K562 (cell line): ENCODE measurements around the gene C5orf47. TPM values are rescaled to one million over a fixed set of nuclear protein-coding genes. Genes with fewer than 3 reads are reported as not detected.
A peak's percentile ranks its signal among the peaks of the same experiment; 100 is the strongest.

Source experiments
- CBFA2T2 ChIP-seq: fragments of 450-650 bp; conservative IDR thresholded peaks from 2 replicates; pipeline ENCODE4 v1.6.1; 2017; ENCODE audit warnings: mild to moderate bottlenecking
- FOXK1 ChIP-seq: sonication (generic); formaldehyde crosslinking; IDR thresholded peaks from 2 replicates; pipeline ENCODE4 v1.8.0; 2022; ENCODE audit warnings: missing genetic modification reagents, mild to moderate bottlenecking, borderline replicate concordance
- HNRNPK ChIP-seq: fragments of 200-400 bp; formaldehyde crosslinking; IDR thresholded peaks from one replicate; pipeline ENCODE4 v1.6.1; 2018; ENCODE audit warnings: mild to moderate bottlenecking, low read depth, low read length; ENCODE audit not compliant: poor library complexity, severe bottlenecking
- NCOA1 ChIP-seq: fragments of 450-650 bp; IDR thresholded peaks from 2 replicates; pipeline ENCODE4 v1.6.1; 2016; ENCODE audit warnings: low read depth
- ZSCAN29 ChIP-seq: fragments of 450-650 bp; IDR thresholded peaks from 2 replicates; pipeline ENCODE4 v1.6.1; 2017
- polyA plus RNA-seq, 8 experiments: library from polyadenylated mRNA; depleted of rRNA in 4 of 8; stranded (reverse) in 5 of 8; unstranded in 3 of 8; fragments of >200 nt; fragmentation: Nextera tagmentation in 2 of 8; fragmentation: Illumina TruSeq in 1 of 8; extraction: Ambion mirVana in 2 of 8; extraction: Trizol in 1 of 8; gene quantifications; 2 replicates each; pipeline versions ENCODE4 v1.2.1 to v1.2.3, GENCODE V29; 2011 to 2014; ENCODE audit warnings: inconsistent platforms in 1 of 8, missing spikeins in 1 of 8
- total RNA-seq, 7 experiments: library from RNA; depleted of rRNA in 6 of 7; stranded (reverse); fragments of >200 nt in 6 of 7; fragmentation: Illumina TruSeq in 2 of 7; extraction: Trizol in 2 of 7; gene quantifications; 2 replicates each; pipeline versions ENCODE4 v1.2.1 to v1.2.3, GENCODE V29; 2011 to 2021; ENCODE audit warnings: low replicate concordance in 1 of 7
- TF ChIP-seq, protein P1 (sequence below): fragments of 200-600 bp; sonication (generic); IDR thresholded peaks from one replicate; pipeline ENCODE4 v1.6.1; 2012; ENCODE audit warnings: mild to moderate bottlenecking, low read depth, low read length, inconsistent platforms
- TF ChIP-seq, protein P2 (sequence below), 2 experiments: IDR thresholded peaks; 2 replicates each; pipeline ENCODE4 v1.6.1; 2011; ENCODE audit warnings: borderline replicate concordance in 1 of 2, control low read depth in 1 of 2, low read depth in 1 of 2, low read length in 1 of 2, mild to moderate bottlenecking in 1 of 2, mixed read lengths in 1 of 2, moderate library complexity in 1 of 2; ENCODE audit not compliant: insufficient read depth in 1 of 2, insufficient read length in 1 of 2, poor library complexity in 1 of 2, severe bottlenecking in 1 of 2; ENCODE audit errors: extremely low read depth in 1 of 2

Gene C5orf47
- total and polyA plus RNA-seq, 9 of the 15 experiments (the other 6 are each of a cell fraction or from before 2014, with no cell fraction given): 0.08 TPM; not detected in 8

GRCh38 chr5:173972925-173973615 is 15.9 kb upstream of the C5orf47 start (continued):
- TF ChIP-seq, protein P1, sequence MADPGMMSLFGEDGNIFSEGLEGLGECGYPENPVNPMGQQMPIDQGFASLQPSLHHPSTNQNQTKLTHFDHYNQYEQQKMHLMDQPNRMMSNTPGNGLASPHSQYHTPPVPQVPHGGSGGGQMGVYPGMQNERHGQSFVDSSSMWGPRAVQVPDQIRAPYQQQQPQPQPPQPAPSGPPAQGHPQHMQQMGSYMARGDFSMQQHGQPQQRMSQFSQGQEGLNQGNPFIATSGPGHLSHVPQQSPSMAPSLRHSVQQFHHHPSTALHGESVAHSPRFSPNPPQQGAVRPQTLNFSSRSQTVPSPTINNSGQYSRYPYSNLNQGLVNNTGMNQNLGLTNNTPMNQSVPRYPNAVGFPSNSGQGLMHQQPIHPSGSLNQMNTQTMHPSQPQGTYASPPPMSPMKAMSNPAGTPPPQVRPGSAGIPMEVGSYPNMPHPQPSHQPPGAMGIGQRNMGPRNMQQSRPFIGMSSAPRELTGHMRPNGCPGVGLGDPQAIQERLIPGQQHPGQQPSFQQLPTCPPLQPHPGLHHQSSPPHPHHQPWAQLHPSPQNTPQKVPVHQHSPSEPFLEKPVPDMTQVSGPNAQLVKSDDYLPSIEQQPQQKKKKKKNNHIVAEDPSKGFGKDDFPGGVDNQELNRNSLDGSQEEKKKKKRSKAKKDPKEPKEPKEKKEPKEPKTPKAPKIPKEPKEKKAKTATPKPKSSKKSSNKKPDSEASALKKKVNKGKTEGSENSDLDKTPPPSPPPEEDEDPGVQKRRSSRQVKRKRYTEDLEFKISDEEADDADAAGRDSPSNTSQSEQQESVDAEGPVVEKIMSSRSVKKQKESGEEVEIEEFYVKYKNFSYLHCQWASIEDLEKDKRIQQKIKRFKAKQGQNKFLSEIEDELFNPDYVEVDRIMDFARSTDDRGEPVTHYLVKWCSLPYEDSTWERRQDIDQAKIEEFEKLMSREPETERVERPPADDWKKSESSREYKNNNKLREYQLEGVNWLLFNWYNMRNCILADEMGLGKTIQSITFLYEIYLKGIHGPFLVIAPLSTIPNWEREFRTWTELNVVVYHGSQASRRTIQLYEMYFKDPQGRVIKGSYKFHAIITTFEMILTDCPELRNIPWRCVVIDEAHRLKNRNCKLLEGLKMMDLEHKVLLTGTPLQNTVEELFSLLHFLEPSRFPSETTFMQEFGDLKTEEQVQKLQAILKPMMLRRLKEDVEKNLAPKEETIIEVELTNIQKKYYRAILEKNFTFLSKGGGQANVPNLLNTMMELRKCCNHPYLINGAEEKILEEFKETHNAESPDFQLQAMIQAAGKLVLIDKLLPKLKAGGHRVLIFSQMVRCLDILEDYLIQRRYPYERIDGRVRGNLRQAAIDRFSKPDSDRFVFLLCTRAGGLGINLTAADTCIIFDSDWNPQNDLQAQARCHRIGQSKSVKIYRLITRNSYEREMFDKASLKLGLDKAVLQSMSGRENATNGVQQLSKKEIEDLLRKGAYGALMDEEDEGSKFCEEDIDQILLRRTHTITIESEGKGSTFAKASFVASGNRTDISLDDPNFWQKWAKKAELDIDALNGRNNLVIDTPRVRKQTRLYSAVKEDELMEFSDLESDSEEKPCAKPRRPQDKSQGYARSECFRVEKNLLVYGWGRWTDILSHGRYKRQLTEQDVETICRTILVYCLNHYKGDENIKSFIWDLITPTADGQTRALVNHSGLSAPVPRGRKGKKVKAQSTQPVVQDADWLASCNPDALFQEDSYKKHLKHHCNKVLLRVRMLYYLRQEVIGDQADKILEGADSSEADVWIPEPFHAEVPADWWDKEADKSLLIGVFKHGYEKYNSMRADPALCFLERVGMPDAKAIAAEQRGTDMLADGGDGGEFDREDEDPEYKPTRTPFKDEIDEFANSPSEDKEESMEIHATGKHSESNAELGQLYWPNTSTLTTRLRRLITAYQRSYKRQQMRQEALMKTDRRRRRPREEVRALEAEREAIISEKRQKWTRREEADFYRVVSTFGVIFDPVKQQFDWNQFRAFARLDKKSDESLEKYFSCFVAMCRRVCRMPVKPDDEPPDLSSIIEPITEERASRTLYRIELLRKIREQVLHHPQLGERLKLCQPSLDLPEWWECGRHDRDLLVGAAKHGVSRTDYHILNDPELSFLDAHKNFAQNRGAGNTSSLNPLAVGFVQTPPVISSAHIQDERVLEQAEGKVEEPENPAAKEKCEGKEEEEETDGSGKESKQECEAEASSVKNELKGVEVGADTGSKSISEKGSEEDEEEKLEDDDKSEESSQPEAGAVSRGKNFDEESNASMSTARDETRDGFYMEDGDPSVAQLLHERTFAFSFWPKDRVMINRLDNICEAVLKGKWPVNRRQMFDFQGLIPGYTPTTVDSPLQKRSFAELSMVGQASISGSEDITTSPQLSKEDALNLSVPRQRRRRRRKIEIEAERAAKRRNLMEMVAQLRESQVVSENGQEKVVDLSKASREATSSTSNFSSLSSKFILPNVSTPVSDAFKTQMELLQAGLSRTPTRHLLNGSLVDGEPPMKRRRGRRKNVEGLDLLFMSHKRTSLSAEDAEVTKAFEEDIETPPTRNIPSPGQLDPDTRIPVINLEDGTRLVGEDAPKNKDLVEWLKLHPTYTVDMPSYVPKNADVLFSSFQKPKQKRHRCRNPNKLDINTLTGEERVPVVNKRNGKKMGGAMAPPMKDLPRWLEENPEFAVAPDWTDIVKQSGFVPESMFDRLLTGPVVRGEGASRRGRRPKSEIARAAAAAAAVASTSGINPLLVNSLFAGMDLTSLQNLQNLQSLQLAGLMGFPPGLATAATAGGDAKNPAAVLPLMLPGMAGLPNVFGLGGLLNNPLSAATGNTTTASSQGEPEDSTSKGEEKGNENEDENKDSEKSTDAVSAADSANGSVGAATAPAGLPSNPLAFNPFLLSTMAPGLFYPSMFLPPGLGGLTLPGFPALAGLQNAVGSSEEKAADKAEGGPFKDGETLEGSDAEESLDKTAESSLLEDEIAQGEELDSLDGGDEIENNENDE: no peak
- no peak for TF ChIP-seq FOXK1 (CRISPR knock-in tag)
- no peak for TF ChIP-seq CBFA2T2
- TF ChIP-seq, protein P2, sequence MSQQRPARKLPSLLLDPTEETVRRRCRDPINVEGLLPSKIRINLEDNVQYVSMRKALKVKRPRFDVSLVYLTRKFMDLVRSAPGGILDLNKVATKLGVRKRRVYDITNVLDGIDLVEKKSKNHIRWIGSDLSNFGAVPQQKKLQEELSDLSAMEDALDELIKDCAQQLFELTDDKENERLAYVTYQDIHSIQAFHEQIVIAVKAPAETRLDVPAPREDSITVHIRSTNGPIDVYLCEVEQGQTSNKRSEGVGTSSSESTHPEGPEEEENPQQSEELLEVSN (IDR thresholded peaks at IDR 0.05; ENCODE audit: borderline replicate concordance in 1 of 2, extremely low read depth in 1 of 2, insufficient read depth in 1 of 2, insufficient read length in 1 of 2, low read depth in 1 of 2, low read length in 1 of 2, poor library complexity in 1 of 2, severe bottlenecking in 1 of 2): peak in 1 of 2 experiments; percentile 5
- TF ChIP-seq HNRNPK: no peak
- TF ChIP-seq ZSCAN29: no peak
- TF ChIP-seq NCOA1: no peak
